Stimulated activated CD4-positive, alpha-beta T cell treated with anti-CD3 and anti-CD28 coated beads, TNF-alpha, amount 100 ng/mL, for 1 hour (primary cell): Measurements from ENCODE around the gene ALPK3.
A peak's percentile ranks its signal among the peaks of the same experiment; 100 is the strongest.

Experiments
- DNase-seq, 3 donors: peaks; one replicate each; pipeline ENCODE4 v3.0.0-alpha.2; 2020; ENCODE audit warnings: low read depth in 3 of 3, low spot score in 1 of 3

The ALPK3 gene

DNA sequence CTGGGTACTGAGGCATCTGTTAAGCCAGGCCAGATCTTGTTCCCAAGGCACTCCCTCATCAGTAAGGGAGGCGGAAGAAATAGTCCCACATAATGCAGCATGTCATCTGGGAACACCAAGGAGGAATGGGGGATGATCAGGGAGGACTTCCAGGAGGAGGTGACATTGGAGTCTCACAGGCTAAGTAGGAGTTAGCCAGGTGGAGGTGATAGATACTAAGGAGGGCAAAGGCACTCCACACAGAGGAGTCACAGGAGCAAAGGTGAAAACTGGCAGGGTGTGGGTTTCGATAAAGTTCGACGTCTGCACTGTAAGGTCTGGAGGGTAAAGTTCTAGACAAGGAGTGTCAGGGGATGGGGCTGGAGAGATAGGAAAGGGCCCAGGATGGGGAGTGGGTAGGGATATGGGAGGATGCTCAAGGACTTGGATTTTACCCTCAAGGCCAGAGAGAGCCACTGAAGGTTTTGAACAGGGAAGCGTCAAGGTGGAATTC is 73.6 kb downstream of the ALPK3 start:
- DNase-seq = no peak

DNA sequence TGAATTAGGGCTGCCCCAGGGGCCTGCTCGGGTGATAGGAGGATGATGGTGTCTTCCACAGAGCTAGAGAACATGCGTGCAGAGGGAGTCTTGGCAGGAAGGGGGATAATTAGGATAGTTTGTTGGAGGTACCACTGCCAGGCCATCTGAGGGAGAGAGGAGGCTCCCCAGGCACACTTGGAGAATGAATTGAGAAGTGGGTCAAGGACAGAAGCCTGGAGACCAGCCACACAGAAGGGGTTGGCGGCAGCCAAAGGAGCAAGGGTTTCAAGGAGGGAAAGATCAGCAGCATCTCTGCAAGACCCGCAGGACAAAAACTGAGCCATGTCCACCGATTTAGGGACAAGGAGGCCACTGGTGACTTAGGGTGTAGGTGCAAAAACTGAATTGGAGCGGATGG is 74.2 kb downstream of the ALPK3 start:
- DNase-seq = no peak

DNA sequence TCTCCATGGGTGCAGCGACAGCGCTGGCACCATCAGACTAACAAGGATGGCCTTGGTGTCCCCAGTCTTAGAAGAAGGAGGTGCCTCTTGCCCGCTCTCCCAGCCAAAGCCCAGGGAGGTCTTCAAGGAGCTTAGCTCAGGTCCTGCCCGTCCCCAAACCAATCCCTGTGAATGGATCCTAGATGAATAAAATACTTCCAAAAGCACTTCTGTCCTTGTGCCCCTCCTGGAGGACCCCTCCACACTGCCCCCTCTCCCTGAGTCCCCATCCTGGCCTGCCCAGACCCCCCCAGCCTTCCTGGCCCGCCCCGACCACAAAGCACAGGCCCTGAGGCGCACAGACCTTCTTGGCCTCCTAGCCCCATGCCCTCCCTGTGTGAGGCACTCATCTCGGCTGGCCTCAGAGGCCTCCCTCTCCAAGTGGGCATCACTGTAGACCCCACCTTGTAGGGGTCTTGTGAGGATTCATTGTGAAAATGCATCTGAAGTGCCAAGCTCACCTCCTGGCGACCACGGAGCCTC is 75.7 kb downstream of the ALPK3 start:
- no peak for DNase-seq

DNA sequence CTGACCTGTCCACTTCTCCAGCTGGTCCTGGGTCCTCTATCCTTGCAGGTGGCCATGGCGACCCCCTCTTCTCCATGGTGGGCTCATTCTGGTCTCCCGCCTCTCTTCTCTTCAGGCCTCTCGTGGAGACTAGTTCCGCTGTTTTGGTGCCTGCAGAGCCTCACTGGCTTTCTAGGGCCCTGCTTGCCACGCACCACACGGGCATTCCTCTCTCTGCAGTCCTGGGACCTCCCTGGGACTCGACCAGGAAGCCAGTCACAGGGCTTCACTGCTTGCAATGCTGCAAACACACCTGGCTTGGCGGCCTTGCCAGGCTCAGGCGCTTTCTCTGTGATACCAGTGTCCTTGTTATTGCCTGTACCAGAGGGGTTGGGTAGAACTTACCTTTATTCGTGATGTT is 76.5 kb downstream of the ALPK3 start:
- DNase-seq = no peak

DNA sequence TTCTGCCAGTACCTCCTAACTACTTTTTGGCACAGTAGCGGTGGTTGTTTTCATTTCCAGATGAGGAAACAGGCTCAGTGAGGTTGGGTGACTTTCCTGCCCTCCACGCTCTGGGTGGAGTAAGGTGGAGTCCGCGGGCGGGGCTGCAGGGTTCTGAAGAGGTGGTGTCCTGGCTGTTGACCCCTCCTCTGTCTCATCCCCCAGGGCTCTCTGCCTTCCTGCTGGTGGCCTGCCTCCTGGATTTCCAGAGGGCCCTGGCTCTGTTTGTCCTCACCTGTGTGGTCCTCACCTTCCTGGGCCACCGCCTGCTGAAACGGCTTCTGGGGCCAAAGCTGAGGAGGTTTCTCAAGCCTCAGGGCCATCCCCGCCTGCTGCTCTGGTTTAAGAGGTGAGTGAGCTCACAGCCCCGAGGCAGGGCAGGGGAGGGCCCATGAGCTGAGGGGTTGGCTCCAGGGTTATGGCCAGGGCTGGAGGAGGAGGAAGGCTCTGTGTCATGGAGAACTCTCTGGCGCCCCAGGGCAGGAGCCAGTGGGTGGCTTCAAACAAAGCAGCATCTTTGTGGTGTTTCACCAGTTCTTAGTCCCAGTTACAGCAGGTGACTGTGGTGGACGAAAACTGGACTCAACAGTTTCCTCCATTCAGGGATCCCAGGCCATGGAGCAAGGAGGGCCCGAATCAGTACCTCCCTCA is 77.7 kb downstream of the ALPK3 start:
- no peak for DNase-seq

DNA sequence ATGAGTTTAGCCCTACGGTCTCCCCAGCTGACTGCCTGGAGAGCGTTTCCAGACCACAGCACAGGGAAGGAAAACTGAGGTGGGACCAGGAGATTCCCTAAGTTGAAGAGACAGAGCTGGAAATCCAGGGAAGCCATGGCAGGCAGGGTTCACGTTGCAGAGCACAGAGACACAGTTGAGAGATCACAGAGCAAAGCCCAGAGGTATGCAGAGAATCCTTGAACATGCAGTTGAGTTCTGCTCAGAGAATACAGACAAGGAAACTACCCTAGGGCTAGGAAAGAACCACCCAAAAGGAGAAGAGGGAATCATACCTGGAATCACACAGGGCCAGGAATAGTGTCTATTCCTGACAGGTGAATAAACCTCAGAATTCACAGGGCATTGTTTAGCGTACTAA is 81.6 kb downstream of the ALPK3 start:
- DNase-seq = no peak

DNA sequence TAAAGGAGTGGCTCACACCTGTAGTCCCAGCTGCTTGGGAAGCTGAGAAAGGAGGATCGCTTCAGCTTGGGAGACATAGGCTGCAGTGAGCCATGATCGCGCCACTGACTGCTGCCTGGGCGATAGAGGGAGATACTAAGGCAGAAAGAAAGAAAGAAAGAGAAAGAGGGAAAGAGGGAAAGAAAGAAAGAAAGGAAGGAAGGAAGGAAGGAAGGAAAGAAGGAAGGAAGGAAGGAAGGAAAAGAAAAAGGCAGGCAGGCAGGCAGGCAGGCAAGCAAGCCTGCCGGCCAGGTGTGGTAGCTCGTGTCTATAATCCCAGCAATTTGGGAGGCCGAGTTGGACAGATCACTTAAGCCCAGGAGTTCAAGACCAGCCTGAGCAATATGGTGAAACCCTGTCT is 82.6 kb downstream of the ALPK3 start:
- DNase-seq = no peak

DNA sequence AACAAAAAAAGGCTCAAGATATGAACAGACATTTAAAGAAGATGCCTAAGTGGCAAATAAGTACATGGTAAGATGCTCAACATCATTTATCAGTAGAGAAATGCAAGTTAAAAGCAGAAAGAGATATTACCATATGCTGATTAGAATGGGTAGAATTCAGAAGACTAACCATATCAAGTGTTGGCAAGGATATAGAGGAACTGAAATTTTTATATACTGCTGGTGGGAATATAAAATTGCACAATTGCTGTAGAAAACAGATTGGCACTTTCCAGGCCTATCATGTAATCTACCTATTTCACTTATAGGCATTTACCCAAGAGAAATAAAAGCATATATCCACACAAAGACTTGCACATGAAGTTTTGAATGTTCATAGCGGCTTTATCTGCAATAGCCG is 84.4 kb downstream of the ALPK3 start:
- DNase-seq = no peak

DNA sequence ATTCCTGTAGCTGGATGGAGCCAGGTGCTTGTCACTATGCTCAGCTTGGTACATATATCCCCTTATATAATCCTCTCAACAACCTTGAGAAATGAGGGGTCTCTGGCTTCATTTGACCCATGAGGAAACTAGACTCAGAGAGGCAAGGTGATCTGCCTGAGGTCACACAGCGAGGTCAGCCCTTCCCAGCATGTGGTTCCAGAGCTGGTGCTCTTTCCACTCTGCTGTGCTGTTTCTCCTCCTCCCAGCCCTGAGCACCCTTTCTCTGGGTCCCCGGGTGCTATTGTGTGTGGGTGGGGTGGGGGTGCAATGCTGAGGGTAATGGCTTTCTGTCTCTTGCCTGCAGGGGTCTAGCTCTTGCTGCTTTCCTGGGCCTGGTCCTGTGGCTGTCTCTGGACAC is 86.6 kb downstream of the ALPK3 start:
- no peak for DNase-seq

DNA sequence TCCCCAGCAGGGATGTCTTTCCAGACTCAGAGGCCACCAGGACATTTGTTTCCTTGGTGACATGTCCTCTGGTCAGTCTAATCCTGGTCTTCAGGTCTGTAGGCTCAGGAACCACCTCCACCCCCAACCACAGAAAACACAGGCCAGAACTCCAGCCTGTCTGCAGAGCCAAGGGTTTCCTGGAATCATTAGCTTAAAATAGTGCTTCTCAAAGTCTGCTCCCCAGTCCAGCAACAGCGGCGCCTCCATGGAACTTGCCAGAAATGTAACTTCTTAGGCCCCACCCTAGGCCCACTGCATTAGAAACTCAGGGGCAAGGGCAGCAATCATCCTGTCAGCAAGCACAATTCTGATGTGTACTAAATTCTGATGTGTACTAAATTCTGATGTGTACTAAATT is 87.3 kb downstream of the ALPK3 start:
- DNase-seq = no peak

DNA sequence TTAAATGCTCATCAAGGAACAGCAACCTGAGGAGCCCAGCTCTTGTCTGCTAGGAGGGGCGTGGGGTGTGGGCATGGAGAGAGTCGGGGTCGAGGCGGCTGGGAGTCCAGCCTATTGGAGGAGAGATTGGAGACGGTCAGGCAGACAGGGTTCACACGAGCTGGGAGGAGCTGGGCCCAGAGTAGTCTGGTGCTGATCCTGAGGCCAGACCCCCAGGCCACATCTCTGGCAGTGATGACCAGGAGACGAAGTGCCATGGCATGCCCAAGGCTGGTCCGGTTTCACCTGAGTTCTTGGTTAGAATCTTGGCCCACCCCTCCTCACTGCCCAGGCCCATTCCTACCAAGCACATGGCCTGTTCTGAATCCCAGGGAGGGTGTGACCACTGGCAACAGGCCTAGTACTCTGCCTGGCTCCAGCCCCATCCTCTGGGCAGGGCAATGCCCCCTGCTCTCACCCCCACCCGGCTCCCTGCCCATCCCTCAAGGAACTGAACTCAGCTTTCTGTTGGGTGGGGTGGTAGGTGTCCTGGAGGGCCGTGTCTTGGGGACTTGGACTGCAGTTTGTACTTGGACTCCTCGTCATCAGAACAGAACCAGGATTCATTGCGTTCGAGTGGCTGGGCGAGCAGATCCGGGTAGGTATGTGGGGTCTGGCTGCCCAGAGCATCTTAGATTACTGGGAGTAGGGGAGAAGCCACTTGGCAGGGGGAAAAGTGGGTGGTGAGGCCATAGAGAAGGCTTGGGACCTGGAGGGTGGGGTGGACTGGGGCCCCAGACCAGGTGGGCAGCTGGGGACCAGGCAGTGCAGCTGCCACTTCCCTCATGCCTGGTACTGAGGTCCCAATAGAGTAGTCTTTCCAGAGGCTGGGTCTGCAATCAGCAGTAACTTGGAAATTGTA is 88.1 kb downstream of the ALPK3 start:
- no peak for DNase-seq

DNA sequence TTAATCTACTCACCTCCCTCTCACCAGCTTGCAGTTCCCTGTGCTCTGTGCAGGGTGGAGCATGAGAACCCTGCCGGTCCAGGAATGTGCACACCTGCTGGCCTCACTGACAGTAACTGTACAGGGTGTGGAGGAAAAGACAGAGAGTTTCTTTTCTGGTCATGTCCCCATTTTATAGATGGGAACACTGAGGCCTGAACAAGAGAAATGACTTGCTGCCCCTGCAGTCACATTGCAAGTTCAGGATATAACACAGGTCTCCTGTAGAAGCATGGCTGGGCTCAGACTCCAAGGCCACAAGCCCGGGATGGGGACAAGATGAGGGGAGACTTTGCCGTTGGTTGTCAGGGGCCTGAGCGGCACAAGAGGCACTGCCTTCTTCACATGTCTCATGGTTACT is 90.6 kb downstream of the ALPK3 start:
- DNase-seq = no peak

DNA sequence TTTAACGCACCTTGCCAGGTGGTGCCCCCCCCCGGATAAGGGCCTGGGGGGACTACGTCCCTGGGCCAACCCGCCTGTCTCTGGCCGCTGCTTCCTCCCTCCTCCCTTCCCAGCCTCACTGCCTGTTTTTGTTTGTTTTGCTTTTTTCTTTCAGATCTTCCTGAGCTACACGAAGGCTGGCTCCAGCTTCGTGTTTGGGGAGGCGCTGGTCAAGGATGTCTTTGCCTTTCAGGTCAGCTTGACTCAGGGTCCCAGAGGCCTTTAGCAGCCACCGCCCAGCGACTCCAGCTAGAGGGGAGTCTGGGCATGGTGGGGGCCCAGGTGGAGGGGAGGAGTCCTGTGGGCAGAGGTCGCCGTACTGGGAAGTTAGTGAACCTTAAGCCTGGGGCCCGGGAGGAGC is 91.4 kb downstream of the ALPK3 start:
- DNase-seq = no peak

DNA sequence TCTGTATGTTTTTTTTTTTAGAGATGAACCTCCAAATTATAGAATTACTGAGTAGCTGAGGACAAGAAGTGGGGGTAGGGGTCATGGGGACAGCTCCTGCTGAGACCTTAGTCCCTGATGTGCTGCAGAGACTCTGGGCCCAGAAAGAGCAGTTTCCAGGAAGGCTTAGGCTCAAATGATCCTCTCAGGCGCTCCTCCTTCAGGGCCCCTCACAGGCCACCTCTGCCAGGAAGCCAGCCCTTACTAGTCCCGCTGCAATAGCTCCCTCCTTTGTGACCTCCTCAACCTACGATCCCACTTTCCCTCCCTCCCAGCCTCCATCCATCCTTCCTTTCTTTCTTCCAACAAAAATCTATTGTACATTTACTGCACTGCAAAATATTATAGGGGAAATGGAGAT is 91.9 kb downstream of the ALPK3 start:
- DNase-seq = no peak

DNA sequence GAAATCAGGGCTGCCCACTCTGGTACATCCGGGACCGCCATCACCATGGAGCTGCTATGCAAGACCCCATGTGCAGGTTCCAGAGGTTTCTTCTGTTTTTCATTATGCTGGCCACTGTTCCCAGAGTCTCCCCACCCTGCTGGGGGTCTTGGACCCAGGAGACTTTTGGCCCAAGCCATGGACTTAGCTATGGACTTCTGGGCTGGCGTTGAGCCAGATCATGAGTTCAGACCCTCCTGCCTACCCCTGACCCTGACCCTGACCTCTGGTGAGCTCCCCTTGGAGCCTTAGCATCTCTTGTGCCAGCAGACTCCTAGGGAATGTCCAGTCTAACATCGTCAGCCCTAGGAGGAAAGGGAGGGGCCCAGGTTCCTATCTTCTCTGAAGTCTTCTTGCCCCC is 92.6 kb downstream of the ALPK3 start:
- DNase-seq = no peak

DNA sequence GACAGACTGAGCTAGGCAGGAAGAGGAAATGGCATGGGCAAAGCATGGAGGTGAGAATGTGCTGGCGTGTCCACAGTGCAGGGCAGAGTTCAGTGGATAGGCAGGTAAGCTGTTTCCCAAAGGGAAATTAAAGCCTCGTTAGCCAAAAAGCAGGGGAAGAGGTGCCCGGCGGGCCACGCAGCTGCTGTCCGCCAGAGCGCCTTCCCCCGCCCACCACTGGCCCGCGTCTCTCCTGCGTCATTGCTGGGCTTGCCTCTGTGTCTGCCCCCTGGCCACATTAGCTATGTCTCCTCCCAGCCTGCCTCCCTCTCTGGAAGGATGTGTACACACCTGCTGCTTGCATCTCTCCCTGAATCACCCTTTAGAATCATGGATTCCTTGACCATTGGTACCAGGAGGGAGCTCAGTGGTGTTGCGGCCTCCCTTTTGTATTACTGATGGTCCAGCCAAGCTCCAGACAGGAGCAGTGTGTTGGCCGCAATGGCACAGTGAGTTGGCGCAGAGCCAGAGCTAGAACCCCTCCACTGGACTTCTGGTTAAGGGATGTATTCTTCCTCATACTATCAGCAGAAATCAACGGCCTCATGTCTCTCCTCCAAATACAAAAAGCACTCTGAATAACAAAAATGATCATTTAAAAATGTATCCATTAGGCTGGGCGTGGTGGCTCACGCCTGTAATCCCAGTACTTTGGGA is 93.9 kb downstream of the ALPK3 start:
- DNase-seq = no peak

DNA sequence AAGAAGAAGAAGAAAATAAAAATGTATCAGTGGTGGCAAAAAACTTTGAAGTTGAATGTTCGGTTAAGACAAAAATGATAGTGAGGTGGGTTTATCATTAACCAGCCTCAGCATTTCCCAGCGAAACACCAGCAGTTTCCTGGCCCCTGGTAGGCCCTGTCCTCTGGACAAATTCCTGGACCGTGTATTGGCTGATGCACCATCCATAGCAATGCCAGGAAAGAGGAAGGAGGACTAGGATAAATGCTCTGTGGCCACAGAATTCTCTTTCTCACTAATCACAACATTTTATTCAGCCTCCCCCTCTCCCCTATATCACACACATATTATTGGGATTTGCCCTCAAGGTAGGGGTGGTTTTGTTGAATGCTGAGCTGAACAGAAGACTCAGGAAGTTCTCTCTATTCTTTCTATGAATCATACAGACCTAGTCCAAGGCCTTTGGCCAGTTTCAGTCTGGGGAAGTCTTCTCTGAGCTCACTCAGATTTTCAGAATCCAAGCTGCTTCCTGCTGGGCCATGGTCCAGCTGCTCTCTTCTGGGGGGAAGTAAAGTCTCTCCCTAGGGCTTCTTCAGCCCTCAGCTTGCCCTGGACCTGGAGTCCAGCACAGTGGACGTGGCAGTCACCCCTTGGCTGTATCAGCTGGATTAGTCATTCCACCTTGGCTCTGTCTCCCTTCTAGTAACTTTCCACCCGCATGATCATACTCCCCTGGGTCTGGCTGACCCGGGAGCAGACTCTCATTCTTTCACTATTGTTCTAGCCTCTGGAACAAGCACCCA is 94.9 kb downstream of the ALPK3 start:
- DNase-seq = no peak

DNA sequence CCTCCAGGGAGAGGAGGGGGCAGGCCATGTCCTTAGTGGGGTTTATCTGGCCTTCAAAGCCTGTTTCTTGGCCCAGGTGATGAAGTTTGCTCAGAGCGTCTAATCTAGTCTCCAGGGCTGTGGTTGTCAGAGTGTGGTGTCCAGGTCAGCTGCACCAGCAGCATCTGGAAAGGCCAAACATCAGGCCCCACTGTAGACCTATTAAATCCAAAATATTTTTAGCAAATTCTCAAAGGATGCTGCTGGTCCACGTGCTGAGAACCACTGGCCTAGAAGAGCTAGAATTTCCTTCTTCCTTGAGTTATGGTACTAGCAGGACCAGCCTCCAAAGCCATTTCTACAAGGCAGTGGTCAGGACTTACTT is 96.2 kb downstream of the ALPK3 start:
- DNase-seq = no peak

DNA sequence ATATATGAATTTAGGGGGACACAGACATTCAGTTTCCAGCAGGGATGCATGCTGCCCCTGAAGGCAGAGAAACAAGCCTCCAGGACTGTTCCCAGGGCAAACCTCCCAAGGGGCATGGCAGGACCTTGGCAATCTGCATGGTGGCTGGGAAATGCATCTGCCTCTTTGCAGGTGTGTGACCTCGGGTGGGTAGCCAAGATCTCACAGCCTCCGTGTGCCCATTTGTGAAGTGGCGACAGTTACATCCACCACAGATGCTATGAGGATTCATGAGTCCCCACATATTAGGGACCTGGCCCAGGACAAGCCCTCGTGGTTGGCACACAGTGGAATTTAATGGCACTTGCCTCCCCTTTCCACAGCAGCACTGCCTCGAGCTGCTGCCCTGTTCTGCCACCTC is 97.2 kb downstream of the ALPK3 start:
- DNase-seq = no peak

DNA sequence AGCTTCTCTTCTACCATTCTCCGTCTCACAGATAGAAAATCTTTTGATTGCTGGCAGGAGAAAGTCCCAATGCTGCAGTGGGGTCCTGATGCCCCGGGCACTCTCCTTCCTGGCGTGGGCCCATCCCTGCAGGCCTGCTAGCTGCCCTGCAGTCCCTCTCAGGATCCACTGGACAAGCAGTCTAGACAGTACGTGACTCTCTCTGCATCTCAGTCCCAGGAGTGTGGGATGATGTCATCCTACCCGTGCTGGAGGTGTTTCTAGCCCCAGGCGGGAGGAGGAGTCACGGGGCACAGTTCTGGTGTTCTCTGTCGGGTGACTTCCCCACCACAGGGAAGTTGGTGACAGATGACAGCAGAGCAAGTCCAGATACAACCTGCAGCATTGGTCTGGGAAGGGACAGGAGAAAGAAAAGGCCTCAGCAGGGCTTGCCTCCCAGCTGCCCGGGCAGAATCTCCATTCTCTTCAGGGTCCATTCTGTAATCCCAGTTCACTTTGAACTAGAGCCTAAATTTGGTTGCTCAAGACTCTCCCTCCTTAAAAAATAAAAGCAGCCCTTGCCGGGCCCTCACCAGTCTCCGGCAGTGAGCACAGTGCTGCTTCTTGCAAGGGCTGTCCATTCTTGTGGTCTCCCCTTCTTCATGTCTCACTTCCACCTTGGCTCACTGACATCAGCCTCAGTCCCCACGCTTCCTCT is 97.9 kb downstream of the ALPK3 start:
- DNase-seq = peak in 1 of 3 donors; percentile 5

DNA sequence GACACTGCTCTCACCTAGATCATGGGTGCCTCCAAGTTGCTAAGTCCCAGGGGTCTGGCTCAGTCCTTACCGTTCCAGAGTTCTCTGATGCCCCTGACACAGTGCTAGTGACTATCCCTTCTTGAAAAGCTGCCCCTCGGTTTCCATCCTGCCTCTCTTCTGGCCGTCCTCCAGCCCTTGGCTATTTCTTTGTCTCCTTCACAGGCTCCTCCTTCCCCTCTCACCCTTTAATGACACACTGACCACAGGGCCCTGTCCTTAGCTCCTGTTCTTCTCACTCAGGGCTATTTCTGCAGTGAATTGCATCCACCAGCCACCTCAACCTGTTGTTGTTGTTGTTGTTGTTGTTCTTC is 98.4 kb downstream of the ALPK3 start:
- no peak for DNase-seq
